HPDE6-E6E7 (cell line): Measurements from ENCODE around the gene RFX3.
"Not testable (repeated sequence)": the region's sequence is repeated elsewhere in the genome, so short reads cannot be mapped to it uniquely, and the experiment has no call there.

Experiments
- DNase-seq: peaks from one replicate; pipeline ENCODE4 v3.0.0; 2011; ENCODE audit warnings: missing footprints; ENCODE audit errors: extremely low spot score

Gene RFX3

DNA sequence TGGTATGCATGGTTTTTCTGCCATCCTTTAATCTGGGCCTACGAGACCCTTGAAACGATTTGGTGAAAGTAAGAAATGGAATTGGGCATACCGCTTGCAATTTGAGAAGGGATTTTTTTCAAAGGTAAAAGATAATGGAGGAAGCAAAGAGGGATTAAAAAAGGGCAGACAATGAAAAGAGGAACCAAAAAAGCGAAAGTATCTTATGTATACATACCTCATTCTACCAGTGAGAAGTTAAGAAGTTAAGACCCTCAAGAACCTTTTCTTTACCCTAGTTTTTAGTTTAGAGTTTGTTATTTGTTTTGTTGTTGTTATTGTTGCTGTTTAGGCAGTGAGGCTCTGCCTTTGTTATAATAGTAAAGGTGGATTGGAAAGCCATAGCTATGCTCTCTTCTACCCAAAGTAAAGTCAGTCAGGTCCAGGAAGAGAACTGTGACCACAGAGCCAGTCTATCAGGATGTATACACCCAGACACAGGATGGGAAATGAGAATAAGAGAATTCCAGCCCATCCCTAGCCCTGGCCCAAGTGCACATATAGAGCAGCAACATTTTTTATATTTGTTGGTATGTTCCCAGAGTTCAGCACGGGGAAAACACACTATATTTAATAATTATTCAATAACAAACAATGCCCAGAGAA lies 166.6 kb downstream of the RFX3 start:
- DNase-seq = no peak

DNA sequence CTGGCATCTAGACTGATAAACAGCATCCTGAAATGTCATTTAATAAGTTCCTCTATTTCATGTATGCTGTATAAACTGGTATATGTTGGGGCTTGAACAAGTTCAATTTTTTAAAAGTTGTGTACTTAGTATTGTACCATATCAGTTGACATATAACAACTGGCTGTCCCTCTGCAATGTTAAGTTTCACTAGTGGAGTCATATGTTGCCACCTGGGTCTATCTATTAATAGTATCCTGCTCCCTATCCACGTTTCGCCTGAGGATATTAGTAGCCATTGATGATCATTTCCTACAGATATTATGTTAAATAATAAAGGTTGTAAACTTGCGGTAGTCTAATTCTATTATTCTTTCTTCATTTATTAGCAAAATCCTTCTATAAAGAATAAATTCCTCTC lies 177.6 kb downstream of the RFX3 start:
- no peak for DNase-seq

DNA sequence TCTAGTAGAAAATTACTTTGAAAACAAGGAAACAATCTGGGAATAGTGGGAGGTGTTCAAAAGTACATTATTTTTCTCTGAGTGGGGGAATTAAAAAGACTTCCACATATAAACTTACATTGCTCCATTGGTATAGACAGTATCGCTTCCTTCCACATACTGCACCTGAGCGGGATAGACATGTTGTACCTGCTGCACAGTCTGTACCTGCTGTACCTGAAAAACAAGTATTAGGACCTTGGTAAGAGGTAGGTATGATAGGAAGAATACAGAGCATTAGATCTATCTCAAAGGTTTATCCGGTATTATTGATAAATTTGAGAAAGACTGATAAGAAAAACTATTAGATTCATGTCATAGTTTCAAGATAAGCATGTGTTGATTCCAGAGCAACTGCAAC lies 179.3 kb downstream of the RFX3 start:
- DNase-seq = no peak

DNA sequence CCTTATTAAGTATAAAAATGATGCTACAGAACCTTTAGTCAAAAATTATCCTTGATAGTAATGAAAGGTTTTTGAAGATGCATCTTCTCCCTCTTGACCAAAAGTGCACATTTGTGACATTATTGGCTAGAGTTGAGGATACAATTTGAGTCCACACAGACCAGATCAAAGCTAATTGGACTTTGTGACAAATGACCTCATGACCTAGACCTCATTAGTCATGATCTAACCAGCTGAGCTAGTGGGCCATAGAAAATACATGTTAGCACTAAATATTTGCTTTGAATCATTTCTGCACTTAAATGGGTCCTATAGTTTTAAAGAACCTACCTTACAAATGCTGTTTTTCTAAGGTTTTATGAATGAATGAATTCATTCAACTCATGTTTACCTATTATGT lies 182.1 kb downstream of the RFX3 start:
- no peak for DNase-seq

DNA sequence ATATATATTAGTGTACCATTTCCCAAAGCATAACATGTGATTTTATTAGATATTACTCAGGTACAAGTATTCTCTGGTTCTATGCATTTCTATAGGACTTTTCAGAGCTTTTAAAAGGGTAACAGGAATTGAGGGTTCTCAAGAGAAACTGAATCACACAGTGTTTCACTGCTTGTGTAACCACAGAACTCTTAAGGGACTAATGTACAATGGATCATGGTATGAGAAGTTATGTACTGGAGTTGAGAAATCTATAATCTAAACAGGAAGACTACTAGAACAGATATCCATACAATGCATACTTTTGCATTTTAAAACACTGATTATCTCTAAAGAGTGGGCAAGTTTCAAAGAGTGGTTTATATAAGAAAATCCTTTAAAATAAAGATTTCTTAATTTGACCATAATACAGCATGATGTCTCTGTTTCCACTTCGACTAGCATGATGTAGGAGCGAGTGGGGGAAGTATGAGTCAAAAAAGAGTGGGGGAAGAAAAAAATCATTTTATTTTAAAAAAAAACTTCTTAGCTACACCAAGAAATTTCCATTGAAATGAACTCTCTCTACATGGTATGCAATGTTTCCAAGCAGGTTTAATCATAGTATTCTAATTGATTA lies 183.5 kb downstream of the RFX3 start:
- DNase-seq = no peak

DNA sequence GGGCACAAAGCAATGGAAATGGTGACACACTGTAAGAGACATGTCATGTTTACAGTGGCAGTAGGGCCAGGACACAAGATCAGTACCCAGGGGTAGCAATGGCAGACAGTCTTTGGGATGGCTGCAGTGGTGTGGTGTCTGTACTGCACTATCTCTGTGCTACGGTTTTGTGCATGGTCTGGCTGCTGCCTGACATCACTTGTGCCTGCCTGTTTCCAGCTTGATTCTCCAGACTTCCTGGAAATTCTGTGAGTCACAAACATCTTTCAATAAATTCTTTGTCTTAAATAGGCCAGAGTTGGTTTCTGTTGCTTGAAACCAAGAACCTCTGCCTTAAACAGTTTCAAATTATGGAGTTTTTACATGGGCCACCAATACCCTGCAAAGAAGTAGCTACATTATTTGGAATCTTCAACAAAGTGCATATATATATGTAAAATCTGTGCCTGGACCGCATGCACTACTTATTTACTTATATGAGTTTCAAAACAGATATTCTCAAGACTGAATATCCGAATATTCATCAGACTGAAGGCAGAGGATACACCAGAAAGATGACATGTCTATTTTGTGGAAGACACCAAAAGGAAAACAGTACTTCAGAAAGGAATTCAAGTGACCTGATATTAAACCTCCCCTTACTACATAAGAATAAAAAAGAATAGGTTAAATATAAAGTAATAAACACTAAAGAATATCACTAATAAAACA lies 188.1 kb downstream of the RFX3 start:
- peak; percentile 6 for DNase-seq

DNA sequence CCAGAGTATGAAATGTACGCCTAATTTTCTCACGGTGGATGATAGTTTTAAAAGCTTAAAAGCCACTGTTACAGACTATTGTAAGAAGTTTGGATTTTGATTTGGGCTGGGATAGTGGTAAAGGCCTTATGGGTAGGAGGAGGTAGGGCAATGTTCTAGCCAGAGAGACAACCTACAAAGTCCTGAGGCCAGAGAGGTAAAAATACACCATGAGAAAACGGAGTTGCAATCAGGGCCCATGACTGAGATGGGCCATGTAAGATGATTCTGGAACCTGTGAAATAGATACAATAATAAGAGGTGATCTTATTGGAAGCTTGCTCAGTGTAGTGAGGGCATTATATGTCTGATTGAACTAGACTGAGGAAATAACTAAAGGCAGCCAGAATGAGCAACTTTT lies 188.8 kb downstream of the RFX3 start:
- DNase-seq = no peak

DNA sequence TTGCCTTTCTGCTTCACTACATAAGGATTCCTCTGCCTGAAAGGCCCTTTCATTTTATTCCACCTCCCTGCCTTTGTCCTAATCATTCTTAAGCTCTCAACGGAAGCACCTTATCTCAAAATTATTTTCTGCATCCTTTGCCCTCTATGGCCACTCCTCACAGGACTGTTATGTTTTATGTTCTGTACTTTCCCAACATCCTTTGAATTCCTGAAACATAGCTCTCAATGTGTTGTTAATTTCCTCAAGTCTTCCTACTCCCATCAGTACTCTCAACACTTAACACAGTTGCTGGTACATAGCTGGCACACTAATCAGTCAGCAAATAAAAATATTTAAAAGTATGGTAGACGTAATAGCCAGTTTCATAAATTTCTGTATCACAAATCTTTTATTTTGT lies 193.0 kb downstream of the RFX3 start:
- DNase-seq = no peak

DNA sequence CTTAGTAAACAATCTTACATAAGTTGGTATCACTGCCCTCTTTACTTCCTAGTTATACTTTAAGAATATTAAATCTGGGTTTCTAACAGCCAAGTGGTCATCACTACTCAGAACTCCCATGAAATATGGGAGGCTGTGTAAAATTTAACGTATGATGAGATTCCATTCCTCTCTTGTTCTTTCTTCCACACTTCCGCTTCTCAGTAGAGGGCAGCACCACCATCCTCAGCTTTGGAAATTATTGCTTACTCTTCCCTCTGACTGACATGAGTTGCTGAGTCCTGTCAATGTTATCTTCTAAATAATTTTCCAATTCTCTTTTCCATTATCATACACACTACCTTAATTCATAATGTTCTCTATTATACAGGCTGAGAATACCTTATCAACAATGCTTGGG lies 194.0 kb downstream of the RFX3 start:
- no peak for DNase-seq

DNA sequence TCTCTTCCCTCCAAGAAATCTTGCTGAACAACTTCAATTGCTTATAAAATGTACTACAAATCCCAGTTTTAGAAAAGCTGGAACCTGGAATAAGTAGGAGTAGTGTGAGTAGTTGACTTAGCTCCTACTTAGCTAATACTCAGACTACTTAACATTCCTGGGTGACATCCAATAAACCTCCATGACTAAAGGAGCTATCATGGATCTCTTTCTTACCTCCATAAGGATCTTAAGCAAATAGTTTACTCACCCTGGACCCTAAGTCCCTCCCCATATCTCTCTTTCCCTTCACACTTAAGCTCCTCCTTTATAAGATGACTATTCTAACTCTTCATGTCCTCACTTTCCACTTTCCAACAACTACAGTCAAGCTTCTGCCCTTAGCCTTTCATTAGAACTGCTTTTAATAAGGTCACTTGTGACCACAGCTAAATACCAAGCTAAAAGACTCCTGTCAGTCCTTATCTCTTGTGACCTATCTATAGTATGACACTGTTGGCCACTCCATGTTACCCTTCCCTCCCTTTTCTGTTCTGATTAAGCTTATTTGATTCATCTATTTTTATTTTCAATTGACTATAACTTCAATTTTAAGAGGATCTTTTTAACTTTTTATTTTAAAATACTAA lies 194.9 kb downstream of the RFX3 start:
- DNase-seq = no peak

DNA sequence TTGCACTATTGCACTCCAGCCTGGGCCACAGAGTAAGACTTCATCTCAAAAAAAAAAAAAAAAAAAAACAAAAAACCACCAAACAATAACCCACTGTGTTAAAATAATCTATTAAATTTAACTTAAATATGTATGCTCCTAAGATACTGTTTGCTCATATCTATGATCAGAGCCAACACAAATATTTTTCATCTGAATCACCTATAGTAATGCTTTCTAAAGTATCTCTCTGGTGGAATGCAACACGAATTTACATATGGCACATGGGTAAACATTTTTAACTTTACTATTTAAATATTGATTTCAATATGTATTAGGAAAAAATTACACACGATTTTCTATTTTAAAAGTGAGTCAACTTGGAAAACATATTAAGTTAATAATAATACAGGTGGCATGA lies 196.4 kb downstream of the RFX3 start:
- no peak for DNase-seq

DNA sequence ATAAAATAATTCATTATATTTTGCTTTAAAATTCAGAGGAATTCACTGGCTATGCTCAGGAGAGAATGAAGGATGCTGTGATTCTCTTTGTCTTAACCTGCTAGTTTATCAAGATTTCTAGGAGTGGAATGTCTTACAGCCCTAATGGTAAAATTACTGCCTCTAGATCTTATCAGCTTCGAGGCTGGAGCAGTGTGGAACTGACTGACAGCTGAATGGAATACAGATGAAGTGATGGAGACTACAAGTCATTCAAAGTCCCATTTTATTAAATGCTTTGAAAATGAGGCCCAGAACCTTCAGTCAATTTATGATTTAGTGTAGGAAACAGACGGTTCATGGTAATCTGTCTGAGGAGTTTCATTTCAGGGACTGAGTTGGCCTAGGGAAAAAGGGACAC lies 202.1 kb downstream of the RFX3 start:
- no peak for DNase-seq

DNA sequence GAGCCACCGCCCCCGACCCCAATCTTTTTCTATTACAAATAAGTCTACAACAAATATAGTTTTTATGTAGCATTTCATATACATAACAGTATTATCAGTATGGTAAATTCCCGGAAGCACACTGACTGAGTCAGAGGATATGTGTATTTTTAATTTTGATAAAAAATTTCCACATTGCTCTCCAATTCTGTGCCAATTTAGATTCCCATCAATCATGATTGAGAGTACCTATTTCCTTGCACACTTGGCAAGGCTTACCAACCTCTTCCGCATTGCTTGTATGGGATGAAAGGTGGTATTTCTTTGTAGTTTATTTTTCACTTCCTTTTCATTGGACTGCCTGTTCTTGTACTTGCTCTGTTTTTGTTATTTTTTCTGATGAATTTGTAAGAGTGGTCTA lies 204.6 kb downstream of the RFX3 start:
- DNase-seq = no peak

DNA sequence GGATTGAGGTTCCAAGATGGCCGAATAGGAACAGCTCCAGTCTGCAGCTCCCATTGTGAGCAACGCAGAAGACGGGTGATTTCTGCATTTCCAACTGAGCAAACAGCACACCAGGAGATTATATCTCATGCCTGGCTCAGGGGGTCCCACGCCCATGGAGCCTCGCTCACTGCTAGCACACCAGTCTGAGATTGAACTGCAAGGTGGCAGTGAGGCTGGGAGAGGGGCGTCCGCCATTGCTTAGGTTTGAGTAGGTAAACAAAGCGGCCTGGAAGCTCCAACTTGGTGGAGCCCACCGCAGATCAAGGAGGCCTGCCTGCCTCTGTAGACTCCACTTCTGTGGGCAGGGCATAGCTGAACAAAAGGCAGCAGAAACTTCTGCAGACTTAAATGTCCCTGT lies 213.2 kb downstream of the RFX3 start:
- DNase-seq = not testable (repeated sequence)

DNA sequence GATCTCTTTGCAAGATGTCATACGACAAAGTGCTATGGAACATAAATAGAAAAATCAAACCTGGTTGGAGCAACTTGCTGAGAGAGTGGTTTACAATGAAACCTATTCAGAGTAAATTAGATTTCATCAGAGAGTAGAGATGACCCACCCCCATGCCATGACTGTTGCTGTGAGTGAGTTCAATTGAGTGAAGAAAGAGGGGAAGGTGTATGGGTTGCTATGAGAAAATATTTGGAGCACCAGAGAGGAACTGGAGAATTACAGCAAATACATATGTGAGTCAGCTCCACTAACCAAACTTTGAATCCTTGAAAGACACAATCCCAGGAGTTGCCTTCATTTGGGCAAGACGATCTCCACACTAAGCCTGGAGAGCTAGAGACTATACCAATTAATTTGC lies 217.2 kb downstream of the RFX3 start:
- no peak for DNase-seq

DNA sequence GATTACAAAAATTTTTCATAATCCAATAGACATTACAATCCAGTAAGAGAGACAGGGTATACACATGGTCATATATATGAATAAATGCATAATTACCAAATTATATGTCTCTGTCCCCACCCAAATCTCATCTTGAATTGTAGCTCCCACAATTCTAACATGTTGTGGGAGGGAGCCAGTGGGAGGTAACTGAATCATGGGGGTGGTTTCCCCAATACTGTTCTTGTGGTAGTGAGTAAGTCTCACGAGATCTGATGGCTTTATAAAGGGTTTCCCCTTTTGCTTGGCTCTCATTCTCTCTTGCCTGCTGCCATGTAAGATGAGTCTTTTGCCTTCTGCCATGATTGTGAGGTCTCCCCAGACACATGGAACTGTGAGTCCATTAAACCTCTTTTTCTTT lies 221.4 kb downstream of the RFX3 start:
- DNase-seq = not testable (repeated sequence)

DNA sequence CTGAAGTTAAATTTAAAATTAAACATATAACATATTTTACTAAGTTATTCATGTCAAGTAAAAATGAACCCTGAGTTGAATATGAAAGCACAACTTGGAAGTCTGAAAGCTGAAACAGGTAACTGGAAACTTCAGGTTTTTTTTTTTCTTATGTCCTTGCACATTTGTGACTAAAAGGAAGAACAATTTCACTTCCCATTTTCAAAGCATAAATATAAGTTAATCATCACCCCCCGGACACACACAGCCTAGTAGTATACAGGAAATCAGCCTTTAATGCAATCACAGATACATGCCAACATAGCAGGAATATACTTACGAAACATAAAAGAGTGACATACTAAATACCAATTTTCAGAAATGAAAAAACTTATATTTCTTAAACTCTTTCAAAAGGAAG lies 225.9 kb downstream of the RFX3 start:
- DNase-seq = no peak

DNA sequence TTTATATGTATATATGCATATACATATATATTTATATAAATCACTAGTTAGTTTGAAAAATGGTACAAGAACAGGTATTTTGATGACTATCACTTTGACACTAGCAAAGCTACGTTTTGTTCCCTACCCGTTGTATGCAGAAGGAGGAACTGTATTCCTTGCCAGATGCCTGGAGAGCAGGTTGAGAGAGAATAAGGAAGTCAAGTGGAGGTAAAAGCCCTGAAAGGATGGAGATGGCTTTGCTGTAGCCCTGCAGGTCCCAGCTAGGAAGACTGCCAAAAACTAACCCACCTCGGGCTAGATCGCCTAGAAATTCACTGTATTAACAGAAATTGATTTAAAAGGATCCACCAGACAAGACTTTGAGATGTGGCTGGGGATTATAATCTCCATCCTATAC lies 229.3 kb downstream of the RFX3 start:
- DNase-seq = no peak

DNA sequence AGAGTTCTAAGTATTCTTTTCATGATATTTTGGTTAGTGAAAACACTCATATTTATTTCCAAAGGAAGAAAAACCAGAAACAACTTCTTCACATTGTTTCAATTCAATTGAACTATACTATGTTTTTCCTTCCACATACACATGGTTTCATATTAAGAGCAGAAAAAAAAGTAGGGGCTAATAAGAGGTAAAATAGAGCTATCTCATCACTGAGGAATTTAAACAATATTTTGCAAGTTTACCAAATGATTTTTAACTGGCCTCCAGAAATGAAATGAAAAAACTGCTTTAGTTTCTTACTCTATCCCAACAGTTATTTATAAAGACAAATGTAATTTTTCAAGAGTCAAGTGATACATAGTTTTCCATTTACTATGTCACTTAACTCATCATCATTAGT lies 233.5 kb downstream of the RFX3 start:
- no peak for DNase-seq

DNA sequence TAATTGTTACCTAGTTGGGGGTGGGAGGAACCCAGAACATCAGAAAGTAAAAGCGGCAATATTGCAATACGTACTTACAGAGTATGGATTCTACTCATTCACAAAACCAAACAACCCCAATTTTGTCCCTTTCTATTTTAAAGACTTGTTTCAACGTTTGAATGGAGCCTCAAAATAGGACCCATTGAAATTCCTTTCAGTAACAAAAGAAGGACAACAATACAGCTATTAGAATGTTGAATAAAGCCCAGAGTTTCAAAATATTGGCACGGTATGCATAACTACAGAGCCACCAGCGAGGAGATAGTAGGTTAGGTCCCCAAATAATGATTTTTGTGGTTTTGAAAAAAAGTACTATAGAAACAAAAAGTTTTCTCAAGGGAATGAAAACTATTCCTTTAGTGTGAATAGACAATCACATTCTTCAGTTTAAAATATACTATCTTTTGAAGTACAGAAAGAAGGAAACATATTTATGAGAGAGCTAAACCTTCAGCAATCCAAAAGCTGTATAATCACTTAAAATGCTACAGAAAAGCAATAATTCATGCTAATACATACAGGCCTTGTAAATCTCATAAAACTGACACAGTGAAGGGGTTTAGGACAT lies 235.5 kb downstream of the RFX3 start:
- DNase-seq = no peak

DNA sequence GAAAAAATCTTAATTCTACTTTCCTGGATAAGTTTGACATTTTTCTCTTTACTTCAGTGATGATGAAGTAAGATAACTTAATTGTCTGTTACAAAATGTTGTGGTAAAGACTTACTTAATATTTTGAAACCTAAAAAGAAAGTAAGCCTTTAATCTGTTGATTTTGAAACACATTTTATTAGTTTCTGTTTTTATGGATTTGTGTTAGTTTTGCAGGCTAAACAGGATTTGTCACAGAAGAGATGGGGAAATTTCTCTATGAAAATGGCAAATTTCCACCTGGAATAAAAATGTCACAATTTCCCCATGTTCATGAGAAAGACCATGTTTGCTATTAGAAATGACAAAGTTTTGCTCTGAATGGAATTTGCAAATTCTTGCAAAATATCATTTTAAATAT lies 237.1 kb downstream of the RFX3 start:
- no peak for DNase-seq

DNA sequence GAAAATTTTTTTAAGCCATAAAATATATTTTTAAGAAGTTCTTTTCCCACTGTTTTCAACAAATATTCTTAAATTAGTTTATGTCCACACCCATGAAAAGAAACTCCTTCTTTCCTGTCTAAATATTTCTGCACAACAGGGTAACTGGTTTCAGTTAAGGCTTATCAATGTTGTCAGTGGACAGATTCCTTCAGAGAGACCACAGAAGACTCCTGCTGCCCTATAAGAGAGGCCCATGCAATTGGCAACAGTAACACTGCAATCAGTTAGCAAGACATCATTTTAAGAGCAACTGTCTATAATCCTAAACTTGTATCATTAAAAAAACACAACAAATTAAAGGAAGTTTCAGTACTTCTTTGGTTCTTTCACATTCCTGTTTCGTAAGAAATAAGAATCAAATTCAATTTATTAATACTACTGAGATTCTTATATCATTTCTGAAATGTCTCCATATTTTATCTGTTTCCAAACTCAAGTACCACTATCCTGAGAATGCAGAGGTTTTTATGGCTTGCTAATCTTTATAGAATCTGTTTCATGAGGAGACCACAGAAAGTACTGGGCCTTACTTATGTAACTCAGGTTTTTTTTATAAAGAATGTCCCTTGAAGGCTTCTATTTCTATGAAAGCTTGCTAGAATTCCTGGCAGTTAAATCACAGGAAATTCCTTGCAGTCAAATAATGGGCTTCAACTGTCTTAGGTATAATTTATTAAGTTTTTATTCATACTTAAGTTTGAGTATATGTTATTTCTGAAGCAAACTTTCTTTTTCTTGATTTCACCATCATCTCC lies 240.2 kb downstream of the RFX3 start:
- no peak for DNase-seq
